Endothelial cell of hepatic sinusoid (primary cell): ENCODE results near the gene SLC41A1.
"Not testable (repeated sequence)": the region's sequence is repeated elsewhere in the genome, so short reads cannot be mapped to it uniquely, and the experiment has no call there.

ENCODE experiments used
- in situ Hi-C: cut with HindIII; loops from 2 replicates; pipeline ENCODE4 v1.10.0; 2017; ENCODE audit warnings: low sequenced_read_pairs

The SLC41A1 gene

GRCh38 chr1:205812878-205813754 lies at the start of gene SLC41A1:
Gene SLC41A1, minus strand, starts transcription at chr1:205813198. Its CDS starts 2,757 bp downstream, at chr1:205810441.
- in situ Hi-C loops, result no loop called here

GRCh38 chr1:205861540-205861939 lies 48.5 kb upstream of the SLC41A1 start:
- in situ Hi-C loops, result no loop called here

- in situ Hi-C loops, result no loop called here
Measured at GRCh38 chr1:205858141-205858961, 45.4 kb upstream of the SLC41A1 start.

GRCh38 chr1:205857501-205857900 lies 44.5 kb upstream of the SLC41A1 start:
- in situ Hi-C loops, result not testable (repeated sequence)

GRCh38 chr1:205856433-205856832 lies 43.4 kb upstream of the SLC41A1 start:
- in situ Hi-C loops, result no loop called here

- in situ Hi-C loops, result loop anchor here (5.0 kb wide), 1 partner anchor 39 kb away; no protein-coding TSS in a partner anchor
Measured at GRCh38 chr1:205852969-205853368, 40.0 kb upstream of the SLC41A1 start.

- in situ Hi-C loops, result loop anchor here (5.0 kb wide), 1 partner anchor 40 kb away; no protein-coding TSS in a partner anchor
Measured at GRCh38 chr1:205851993-205852392, 39.0 kb upstream of the SLC41A1 start.

- in situ Hi-C loops, result loop anchor here (5.0 kb wide), 1 partner anchor 43 kb away; no protein-coding TSS in a partner anchor
Measured at GRCh38 chr1:205849619-205850355, 36.8 kb upstream of the SLC41A1 start, which contains the start of gene PM20D1. Gene PM20D1, minus strand, starts transcription at chr1:205850132. Its CDS starts 60 bp downstream, at chr1:205850072.

GRCh38 chr1:205843036-205843859 lies 30.2 kb upstream of the SLC41A1 start:
- in situ Hi-C loops, result no loop called here

GRCh38 chr1:205842229-205842628 lies 29.2 kb upstream of the SLC41A1 start:
- in situ Hi-C loops, result no loop called here

GRCh38 chr1:205840146-205840923 lies 27.3 kb upstream of the SLC41A1 start:
- in situ Hi-C loops, result no loop called here

- in situ Hi-C loops, result loop anchor here (5.0 kb wide), 1 partner anchor 75 kb away; no protein-coding TSS in a partner anchor
Measured at GRCh38 chr1:205837382-205837970, 24.5 kb upstream of the SLC41A1 start.

GRCh38 chr1:205834751-205835150 lies 21.8 kb upstream of the SLC41A1 start:
- in situ Hi-C loops, result loop anchor here (5.0 kb wide), 1 partner anchor 78 kb away; no protein-coding TSS in a partner anchor

GRCh38 chr1:205832326-205832751 lies 19.3 kb upstream of the SLC41A1 start:
- in situ Hi-C loops, result no loop called here

GRCh38 chr1:205827623-205828022 lies 14.6 kb upstream of the SLC41A1 start:
- in situ Hi-C loops, result no loop called here

GRCh38 chr1:205826995-205827394 lies 14.0 kb upstream of the SLC41A1 start:
- in situ Hi-C loops, result no loop called here

GRCh38 chr1:205826016-205826806 lies 13.2 kb upstream of the SLC41A1 start:
- in situ Hi-C loops, result no loop called here

- in situ Hi-C loops, result no loop called here
Measured at GRCh38 chr1:205824180-205824579, 11.2 kb upstream of the SLC41A1 start.
